Measurements from ENCODE around the gene PEX7. TPM values are rescaled to one million over a fixed set of nuclear protein-coding genes. Genes with fewer than 3 reads are reported as not detected.

The PEX7 gene
- polyA plus RNA-seq, 1 experiment = 8.9 TPM

DNA sequence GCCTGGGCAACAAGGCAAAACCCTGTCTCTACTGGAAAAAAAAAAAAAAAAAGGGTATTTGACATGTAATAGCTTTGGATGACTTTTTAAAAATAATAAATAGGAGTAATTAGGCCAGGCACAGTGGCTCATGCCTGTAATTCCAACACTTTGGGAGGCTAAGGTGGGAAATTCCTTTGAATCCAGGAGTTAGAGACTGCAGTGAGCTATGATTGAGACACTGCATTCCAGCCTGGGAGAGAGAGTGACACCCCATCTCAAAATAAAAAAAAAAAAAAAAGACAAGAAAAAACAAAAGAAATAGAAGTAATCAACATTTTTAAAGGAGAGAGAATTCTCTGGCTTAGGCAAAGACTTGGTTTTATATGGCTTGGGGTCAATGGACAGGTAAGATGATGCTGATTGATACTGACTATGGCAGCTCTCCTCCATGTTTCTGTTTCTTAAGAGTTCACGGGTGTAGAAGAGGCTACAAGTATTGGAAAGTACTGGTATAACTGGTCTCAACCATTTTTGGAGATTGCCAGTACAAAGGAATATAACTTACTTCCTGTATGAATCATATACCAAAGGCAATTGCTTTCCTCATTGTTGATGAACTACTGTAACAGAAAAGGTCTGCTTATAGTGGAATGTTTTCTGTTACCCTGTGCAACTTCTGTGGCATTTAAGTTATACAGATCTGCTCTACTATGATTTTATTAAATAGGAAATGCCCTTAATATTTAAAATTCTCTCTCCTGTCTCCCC is 40.2 kb upstream of the PEX7 start:
- peak overlapping the region; percentile 58 for H3K27ac ChIP-seq (ENCODE audit: low read depth, low read length)
- ChIA-PET CTCF (interaction anchor here (0.7 to 2.3 kb wide), 3 partner anchors 10 to 219 kb away, joined by 3 to 15 read pairs (median 4); partner anchors contain the start of gene MAP3K5), POLR2A (interaction anchor here (0.6 kb wide), 1 partner anchor 189 kb away, joined by 3 read pairs; no protein-coding TSS in a partner anchor)
- no peak for TF ChIP-seq CTCF (IDR thresholded peaks at IDR 0.05; ENCODE audit: low read depth, low read length)
- no peaks in the 10 kb centered on the region for H3K27me3 ChIP-seq (ENCODE audit: control insufficient read depth, insufficient read depth, low read length)
- H3K9me3 ChIP-seq (ENCODE audit: control insufficient read depth, insufficient read depth, low read length) = no peaks in the 10 kb centered on the region
- no peak overlapping the region for H3K4me3 ChIP-seq (ENCODE audit: low read depth, low read length)
- peak; percentile 21 for DNase-seq (ENCODE audit: low read depth, low spot score)

- TF ChIP-seq CTCF (IDR thresholded peaks at IDR 0.05; ENCODE audit: low read depth, low read length) = no peak
- Histone ChIP-seq H3K27me3 (ENCODE audit: control insufficient read depth, insufficient read depth, low read length) (no peaks in the 10 kb centered on the region), H3K4me3 (ENCODE audit: low read depth, low read length) (no peak overlapping the region), H3K27ac (ENCODE audit: low read depth, low read length) (peak overlapping the region; percentile 34), H3K9me3 (ENCODE audit: control insufficient read depth, insufficient read depth, low read length) (no peaks in the 10 kb centered on the region)
- POLR2A ChIA-PET = no interaction called here
- DNase-seq (ENCODE audit: low read depth, low spot score) = no peak
- CTCF ChIA-PET = interaction anchor here (2.3 kb wide), 1 partner anchor 9 kb away, joined by 15 read pairs; the partner anchor contains the start of gene MAP3K5
These were observed 39.4 kb upstream of the PEX7 start for GRCh38 chr6:136783021-136783420.

DNA sequence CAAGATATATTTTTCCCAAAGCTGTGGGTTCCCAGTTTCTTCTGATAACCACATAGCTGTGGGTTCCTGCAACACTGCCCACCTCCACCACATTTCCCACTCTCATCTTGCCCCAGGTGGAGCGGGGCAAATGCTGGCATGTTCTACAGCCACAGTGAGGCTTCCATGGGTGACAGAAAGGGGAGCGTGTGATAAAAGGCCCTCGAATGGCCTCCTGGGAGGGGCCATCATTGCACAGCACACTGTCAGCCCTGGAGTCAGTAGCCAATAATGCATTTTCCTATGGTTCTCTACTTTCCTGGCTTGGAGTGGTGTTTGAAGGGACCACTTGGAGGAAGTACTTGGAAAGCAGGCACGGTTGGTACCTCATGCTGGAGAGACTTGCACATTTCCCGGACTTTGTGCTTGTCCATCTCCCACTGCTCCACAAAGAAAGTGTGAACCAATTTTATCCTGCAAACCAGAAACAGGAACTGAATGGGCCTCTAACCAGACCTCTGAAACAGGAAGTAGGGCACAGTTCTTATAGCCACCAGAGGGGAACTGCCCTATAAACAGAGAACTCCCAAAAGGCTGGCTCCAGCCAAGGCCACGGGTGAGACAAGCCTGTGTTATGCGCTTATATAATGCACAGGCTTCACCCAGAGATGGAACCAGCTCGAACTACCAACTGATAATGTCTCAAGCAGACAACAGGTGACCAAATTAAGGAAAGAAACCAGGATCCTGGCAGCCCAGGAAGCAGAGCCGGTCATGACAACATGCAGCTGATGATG is 38.7 kb upstream of the PEX7 start:
- no peak for TF ChIP-seq CTCF (IDR thresholded peaks at IDR 0.05; ENCODE audit: low read depth, low read length)
- Histone ChIP-seq H3K4me3 (ENCODE audit: low read depth, low read length) (no peak overlapping the region), H3K27ac (ENCODE audit: low read depth, low read length) (no peak overlapping the region), H3K27me3 (ENCODE audit: control insufficient read depth, insufficient read depth, low read length) (no peaks in the 10 kb centered on the region), H3K9me3 (ENCODE audit: control insufficient read depth, insufficient read depth, low read length) (no peaks in the 10 kb centered on the region)
- DNase-seq (ENCODE audit: low read depth, low spot score) = no peak
- ChIA-PET POLR2A (no interaction called here), CTCF (interaction anchor here (1.2 to 1.6 kb wide), 2 partner anchors 10 to 140 kb away, joined by 4 read pairs; no protein-coding TSS in a partner anchor)

- DNase-seq (ENCODE audit: low read depth, low spot score) = no peak
- TF ChIP-seq CTCF (IDR thresholded peaks at IDR 0.05; ENCODE audit: low read depth, low read length) = no peak
- Histone ChIP-seq H3K27me3 (ENCODE audit: control insufficient read depth, insufficient read depth, low read length) (no peaks in the 10 kb centered on the region), H3K4me3 (ENCODE audit: low read depth, low read length) (no peak overlapping the region), H3K27ac (ENCODE audit: low read depth, low read length) (no peak overlapping the region), H3K9me3 (ENCODE audit: control insufficient read depth, insufficient read depth, low read length) (no peaks in the 10 kb centered on the region)
- CTCF ChIA-PET = interaction anchor here (1.2 to 1.6 kb wide), 2 partner anchors 10 to 140 kb away, joined by 4 read pairs; no protein-coding TSS in a partner anchor
- POLR2A ChIA-PET = no interaction called here
These were observed 38.1 kb upstream of the PEX7 start for GRCh38 chr6:136784271-136784664.
